Suprapubic skin (tissue), 4 donors: ENCODE data around the gene CYP3A7. TPM values are rescaled to one million over a fixed set of nuclear protein-coding genes. Genes with fewer than 3 reads are reported as not detected.

Source experiments
- DNase-seq, 2 donors: peaks; one replicate each; pipeline ENCODE4 v3.0.0-alpha.2; 2019; ENCODE audit warnings: low spot score in 2 of 2
- H3K27ac ChIP-seq: fragments of 200-600 bp; sonication (generic); one replicate; pipeline ENCODE4 v1.5.1; 2019
- H3K27me3 ChIP-seq: fragments of 200-600 bp; sonication (generic); one replicate; pipeline ENCODE4 v1.5.1; 2019
- H3K36me3 ChIP-seq: fragments of 200-600 bp; sonication (generic); one replicate; pipeline ENCODE4 v1.5.1; 2019
- H3K4me1 ChIP-seq: fragments of 200-600 bp; sonication (generic); one replicate; pipeline ENCODE4 v1.5.1; 2019
- H3K4me3 ChIP-seq: fragments of 200-600 bp; sonication (generic); one replicate; pipeline ENCODE4 v1.5.1; 2019; ENCODE audit warnings: mild to moderate bottlenecking
- H3K9me3 ChIP-seq: fragments of 200-600 bp; sonication (generic); one replicate; pipeline ENCODE4 v1.5.1; 2019
- EP300 ChIP-seq: sonication (generic); formaldehyde crosslinking; IDR thresholded peaks from one replicate; pipeline ENCODE4 v1.6.1; 2017; ENCODE audit warnings: antibody characterized with exemption
- POLR2A ChIP-seq, 2 donors: fragments of 450-650 bp; IDR thresholded peaks; one replicate each; pipeline ENCODE4 v1.6.1; 2017; ENCODE audit warnings: antibody characterized with exemption in 2 of 2, mild to moderate bottlenecking in 2 of 2, moderate library complexity in 2 of 2
- POLR2AphosphoS5 ChIP-seq, 3 donors: sonication (generic); formaldehyde crosslinking; IDR thresholded peaks; one replicate each; pipeline ENCODE4 v1.6.1; 2017; ENCODE audit warnings: antibody characterized with exemption in 3 of 3
- WGBS: methylation state at CpG from one replicate; pipeline ENCODE4 v1.1.5; 2018; 5-methylcytosine and 5-hydroxymethylcytosine counted together
- total RNA-seq, 4 donors: library from RNA; depleted of rRNA; stranded (reverse); fragments of >200 nt; gene quantifications; one replicate each; pipeline ENCODE4 v1.1.0, GENCODE V29; 2016
- TF ChIP-seq, protein P1 (sequence below), 2 donors: fragments of 200-600 bp in 1 of 2; fragments of 450-650 bp in 1 of 2; sonication (generic) in 1 of 2; IDR thresholded peaks; one replicate each; pipeline ENCODE4 v1.5.1; 2016 to 2019; ENCODE audit warnings: antibody characterized with exemption in 2 of 2, mild to moderate bottlenecking in 1 of 2, moderate library complexity in 1 of 2

Gene CYP3A7
- total RNA-seq, 4 donors from 2014 or later: 0.49 TPM; not detected in 3

DNA sequence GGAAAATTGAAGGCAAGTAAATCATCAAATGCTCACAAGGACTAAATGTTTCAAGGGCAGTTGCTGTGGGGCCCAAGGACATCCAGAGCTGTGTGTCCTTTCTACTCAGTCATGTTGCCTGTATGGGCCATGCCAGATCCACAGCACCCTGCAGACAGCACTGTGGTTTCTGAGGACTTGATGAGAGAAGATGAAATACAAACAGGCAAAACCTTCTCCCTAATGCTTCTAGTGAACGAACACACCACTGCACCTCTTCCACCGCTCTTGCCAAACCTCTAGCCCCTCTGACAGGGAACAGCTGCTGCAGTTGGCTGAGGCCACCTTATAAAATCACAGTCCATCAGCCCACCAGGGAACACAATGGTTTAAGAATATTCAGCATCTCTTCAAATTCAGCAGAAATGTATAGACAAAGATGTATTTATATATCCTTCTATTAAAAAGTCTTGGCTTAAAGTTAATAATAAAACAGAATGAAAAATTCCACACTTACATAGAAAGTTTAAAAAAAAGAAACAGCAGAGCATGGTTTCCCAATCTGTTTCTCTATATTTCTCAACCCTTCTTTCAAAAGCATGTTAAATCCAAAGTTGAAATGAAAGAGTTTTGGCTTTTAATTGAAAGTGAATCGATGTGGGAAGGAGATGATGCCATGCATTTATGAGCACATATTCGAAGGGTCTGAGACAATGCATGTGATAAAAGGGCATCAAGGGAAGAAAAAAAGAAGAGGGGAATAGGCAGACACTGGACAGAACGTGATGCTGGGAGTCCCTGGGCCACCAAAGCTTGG, 14.0 kb downstream of the CYP3A7 start:
- WGBS: 72% methylated on average over 5 of the region's 5 CpGs
- no peak for TF ChIP-seq POLR2AphosphoS5 (IDR thresholded peaks at IDR 0.05)
- TF ChIP-seq EP300: no peak
- no peak for TF ChIP-seq POLR2A (IDR thresholded peaks at IDR 0.05)
- TF ChIP-seq, protein P1, sequence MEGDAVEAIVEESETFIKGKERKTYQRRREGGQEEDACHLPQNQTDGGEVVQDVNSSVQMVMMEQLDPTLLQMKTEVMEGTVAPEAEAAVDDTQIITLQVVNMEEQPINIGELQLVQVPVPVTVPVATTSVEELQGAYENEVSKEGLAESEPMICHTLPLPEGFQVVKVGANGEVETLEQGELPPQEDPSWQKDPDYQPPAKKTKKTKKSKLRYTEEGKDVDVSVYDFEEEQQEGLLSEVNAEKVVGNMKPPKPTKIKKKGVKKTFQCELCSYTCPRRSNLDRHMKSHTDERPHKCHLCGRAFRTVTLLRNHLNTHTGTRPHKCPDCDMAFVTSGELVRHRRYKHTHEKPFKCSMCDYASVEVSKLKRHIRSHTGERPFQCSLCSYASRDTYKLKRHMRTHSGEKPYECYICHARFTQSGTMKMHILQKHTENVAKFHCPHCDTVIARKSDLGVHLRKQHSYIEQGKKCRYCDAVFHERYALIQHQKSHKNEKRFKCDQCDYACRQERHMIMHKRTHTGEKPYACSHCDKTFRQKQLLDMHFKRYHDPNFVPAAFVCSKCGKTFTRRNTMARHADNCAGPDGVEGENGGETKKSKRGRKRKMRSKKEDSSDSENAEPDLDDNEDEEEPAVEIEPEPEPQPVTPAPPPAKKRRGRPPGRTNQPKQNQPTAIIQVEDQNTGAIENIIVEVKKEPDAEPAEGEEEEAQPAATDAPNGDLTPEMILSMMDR (IDR thresholded peaks at IDR 0.05): no peak

DNA sequence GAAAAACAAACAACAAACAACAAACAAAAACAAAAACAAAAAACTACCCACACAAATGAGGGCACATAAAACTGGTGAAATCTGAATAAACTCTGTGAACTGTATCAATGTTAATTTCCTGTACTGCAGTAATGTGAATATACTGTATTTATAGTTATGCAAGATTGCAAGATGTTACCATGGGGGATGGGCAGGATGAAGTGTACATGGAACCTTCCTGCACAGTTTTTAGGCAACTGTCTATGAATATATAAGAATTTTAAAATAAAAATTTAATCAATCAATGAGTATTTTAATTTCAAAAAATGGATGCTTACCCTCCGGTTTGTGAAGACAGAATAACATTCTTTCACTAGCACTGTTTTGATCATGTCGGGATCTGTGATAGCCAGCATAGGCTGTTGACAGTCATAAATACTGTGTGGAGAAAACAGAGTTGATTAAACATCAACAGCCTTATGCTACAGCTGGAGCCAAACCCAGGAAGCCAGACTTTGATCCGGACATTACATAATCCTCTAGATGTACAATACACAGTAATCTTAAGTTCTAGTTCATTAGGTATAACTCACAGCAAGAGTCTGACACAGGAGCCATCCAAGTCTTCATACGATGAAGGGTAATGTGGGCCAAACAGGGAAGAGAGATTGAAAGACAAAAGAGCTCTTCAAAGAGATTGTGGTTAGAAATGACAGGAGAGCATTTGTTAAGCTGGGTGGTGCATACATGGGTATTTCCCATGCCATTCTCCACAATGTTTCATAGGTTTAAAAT, 14.8 kb downstream of the CYP3A7 start:
- TF ChIP-seq POLR2AphosphoS5 (IDR thresholded peaks at IDR 0.05) (no peak), EP300 (no peak), POLR2A (IDR thresholded peaks at IDR 0.05) (no peak)
- TF ChIP-seq, protein P1 (IDR thresholded peaks at IDR 0.05): no peak
- Histone ChIP-seq H3K27me3 (no peaks in the 10 kb centered on the region), H3K27ac (no peak overlapping the region), H3K9me3 (no peaks in the 10 kb centered on the region), H3K4me1 (no peaks in the 10 kb centered on the region), H3K36me3 (no peaks in the 10 kb centered on the region), H3K4me3 (no peak overlapping the region)
- 65% methylated on average over 4 of the region's 4 CpGs for WGBS
- DNase-seq: no peak

More for the DNA sequence above, 14.0 kb downstream of the CYP3A7 start:
- Histone ChIP-seq H3K4me3 (no peak overlapping the region), H3K36me3 (no peaks in the 10 kb centered on the region), H3K4me1 (no peaks in the 10 kb centered on the region), H3K9me3 (no peaks in the 10 kb centered on the region), H3K27me3 (no peaks in the 10 kb centered on the region), H3K27ac (no peak overlapping the region)
- DNase-seq: no peak

DNA sequence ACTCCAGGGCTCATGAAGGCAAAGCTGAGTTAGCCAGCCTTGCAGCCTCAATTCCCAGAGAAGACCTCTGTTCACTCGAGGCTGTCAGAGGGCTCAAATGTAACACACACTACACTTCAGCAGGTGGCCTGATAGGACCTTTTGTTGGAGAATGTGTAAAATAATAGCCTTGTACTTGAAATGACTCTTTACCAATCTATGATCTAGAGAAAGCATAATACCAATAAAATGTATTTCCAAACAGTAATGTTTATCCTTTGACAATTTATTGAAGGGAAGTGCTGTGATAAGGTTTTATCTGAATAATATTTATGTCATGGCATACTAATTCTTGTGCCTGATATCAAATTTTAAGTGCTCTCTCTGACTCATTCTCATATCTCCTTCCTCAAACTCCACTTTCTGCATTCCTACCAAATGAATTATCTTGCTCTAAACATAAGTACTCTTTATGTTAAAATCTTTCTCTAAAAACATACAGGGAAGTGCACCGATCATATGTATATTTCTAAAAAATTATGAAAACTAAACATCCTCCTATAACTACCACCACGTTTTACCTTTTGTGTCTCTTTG, 20.9 kb downstream of the CYP3A7 start:
- TF ChIP-seq, protein P1 (IDR thresholded peaks at IDR 0.05): no peak
- TF ChIP-seq POLR2AphosphoS5 (IDR thresholded peaks at IDR 0.05) (no peak), POLR2A (IDR thresholded peaks at IDR 0.05) (no peak), EP300 (no peak)
- Histone ChIP-seq H3K9me3 (no peaks in the 10 kb centered on the region), H3K27me3 (no peaks in the 10 kb centered on the region), H3K36me3 (no peaks in the 10 kb centered on the region), H3K4me3 (no peak overlapping the region), H3K27ac (no peak overlapping the region), H3K4me1 (no peaks in the 10 kb centered on the region)
- WGBS: 79% methylated on average over 3 of the region's 3 CpGs
- no peak for DNase-seq

DNA sequence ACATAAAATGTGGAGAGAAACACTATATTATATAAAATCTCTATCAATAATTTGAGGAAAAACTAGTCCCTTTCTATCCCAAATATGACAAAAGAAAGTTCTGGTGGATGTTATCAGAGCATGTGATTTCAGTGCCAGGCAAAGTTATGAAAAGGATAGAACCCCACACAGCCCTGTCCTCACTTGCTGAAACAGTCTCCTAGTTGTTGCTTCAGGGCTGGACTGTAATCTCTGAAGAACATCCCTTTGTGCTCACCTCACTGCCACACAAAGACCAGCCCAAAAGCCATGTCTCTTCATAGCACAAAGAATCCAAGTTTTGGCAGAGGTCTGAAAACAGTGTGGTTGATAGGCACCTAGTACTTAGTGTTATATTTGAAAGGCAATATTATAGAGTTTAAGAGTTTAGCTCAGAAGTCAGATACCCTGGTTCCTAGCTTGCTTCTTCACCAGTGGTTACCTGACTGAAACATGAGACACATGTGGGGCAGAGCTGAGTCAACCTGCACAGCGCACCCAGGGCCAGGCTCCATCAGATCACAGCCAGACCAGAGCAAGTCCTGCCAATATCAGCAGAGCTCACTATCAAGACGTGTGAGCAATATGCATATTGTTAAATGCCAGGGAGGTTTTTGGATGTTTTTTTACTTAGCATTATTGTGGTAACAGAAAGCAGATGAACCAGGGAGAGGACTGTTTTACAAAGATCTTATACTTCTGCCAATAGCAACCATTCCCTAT, 25.0 kb downstream of the CYP3A7 start:
- WGBS: 53% methylated on average over 2 of the region's 2 CpGs
- TF ChIP-seq POLR2AphosphoS5 (IDR thresholded peaks at IDR 0.05) (no peak), EP300 (no peak), POLR2A (IDR thresholded peaks at IDR 0.05) (no peak)
- TF ChIP-seq, protein P1 (IDR thresholded peaks at IDR 0.05): no peak
- H3K27ac ChIP-seq: no peak overlapping the region
- no peaks in the 10 kb centered on the region for H3K27me3 ChIP-seq
- H3K36me3 ChIP-seq: no peaks in the 10 kb centered on the region
- no peak for DNase-seq
- no peak overlapping the region for H3K4me3 ChIP-seq
- H3K9me3 ChIP-seq: peaks cover 12% of the 10 kb centered on the region
- no peaks in the 10 kb centered on the region for H3K4me1 ChIP-seq
